Activated gamma-delta T cell (primary cell): Measurements from ENCODE around the gene LBR.
"Not testable (repeated sequence)": the region's sequence is repeated elsewhere in the genome, so short reads cannot be mapped to it uniquely, and the experiment has no call there.

ENCODE experiments used
- DNase-seq: peaks from one replicate; lab custom pipeline; 2025; lab: John Stamatoyannopoulos, UW
- total RNA-seq, 2 donors: gene quantifications; one replicate each; lab custom pipeline; 2026; lab: John Stamatoyannopoulos, UW

LBR gene
- total RNA-seq = 195 to 219 reads per million in 2 donors

DNA sequence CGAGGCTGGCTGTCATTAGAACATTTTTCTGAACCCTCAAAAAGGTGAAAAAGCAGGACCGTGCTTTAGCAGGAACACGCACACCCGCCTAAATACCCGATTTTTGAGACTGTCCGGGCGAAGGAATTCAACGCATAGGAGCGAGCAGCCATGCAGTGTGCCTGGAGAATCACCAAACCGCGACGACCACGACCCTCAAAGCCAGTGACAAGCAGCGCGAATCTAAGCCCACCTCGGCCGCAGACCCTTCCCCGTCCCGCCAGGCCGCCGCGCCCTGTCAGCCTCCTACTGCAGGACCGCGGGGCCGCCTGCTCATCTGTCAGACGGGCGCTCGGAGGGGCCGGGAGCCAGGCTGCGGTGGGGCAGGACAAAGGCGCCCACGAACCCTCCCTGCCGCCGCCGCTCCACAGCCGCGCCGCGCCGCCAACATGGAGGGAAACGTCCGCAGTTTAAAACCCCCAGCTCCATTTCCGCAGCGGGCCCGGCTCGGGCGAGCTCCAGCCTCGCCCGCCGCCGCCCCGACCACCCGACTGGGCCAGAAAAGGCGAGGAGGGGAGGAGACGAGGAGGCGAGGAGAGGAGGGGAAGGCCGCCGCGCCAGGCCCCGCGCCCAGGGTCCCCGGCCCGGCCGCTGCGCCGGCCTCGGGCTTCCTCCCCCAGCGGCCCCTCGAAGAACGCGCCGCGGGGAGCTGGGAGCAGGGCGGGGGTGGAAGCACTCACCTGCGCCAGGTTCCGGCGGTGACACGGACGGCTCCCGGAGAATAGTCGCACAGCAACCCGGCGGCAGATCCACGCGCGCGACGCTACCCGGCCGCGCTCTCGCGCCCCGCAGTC is at the start of gene LBR:
TSS of gene LBR (minus strand) at position 804 of the 833 bp plus-strand sequence. CDS start 3,963 bp downstream, outside the sequence.
- DNase-seq = peak; percentile 61

- no peak for DNase-seq
These were observed 49.6 kb upstream of the LBR start for GRCh38 chr1:225477296-225477911.

DNA sequence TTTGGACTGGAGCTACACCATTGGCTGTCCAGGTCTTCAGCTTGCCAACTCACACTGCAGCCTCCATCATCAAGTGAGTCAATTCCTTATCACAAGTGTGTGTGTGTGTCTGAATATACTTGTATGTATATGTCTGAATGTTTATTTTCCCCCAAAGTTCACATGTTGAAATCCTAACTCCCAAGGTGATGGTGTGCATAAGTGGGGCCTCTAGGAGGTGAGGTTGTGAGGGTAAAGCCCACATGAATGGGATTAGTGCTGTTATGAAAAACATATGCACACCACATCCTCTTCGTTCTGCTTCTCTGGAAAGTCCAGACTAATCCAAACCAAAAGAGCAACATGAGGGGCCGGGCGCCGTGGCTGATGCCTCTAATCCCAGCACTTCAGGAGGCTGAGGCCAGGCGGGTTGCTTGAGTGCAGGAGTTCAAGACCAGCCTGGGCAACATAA is 48.7 kb upstream of the LBR start:
- DNase-seq = no peak

GRCh38 chr1:225476100-225476511 is 48.3 kb upstream of the LBR start:
- DNase-seq = no peak

- DNase-seq = peak; percentile 42
These were observed 47.4 kb upstream of the LBR start for GRCh38 chr1:225474986-225475820.

DNA sequence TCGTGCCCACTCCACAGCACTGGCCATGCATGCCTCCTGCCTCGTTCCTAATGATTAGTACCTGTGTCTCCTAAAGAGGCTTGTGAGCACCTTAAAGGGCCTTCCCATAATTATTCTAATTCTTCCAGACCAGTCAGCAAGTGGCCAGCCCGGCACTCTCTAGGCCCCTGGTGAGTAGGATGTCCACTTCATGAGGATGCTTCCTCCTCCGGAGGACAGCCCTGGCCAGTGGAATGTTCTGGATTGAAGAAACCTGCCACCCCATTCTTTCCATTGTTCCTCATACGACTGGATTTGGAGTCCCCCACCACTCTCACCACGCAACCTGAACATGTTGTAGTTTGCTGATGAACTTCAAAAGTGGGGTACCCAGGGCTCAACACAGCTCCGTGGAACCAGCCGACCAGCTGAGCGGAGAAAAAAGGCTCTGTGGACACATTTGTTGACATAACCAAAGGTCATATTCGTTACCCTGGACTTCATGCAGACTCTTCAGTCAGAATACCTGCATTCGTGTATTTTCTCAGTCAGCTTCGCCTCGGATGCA is 46.7 kb upstream of the LBR start:
- no peak for DNase-seq

DNA sequence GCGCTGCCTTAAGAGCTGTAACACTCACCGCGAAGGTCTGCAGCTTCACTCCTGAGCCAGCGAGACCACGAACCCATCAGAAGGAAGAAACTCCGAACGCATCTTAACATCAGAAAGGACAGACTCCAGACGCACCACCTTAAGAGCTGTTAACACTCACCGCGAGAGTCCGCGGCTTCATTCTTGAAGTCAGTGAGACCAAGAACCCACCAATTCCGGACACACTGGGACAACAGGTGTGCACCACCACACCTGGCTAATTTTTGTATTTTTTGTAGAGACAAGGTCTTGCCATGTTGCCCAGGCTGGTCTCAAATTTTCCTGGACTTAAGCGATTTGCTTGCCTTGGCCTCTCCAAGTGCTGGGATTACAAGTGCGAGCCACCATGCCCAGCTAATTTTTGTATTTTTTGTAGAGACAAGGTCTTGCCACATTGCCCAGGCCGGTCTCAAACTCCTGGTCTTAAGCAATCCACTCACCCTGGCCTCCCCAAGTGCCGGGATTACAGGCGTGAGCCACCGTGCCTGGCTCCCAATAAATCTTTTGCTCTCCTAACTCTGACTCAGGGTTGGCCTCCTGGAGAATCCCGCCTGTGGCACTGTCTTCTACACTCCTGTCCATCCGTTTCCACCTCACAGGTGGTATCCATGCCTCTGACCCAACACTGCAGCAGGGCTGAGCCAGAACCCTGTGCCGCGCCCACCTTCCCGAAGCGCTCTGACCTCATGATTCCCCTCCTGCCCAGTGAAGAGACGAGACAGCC is 46.0 kb upstream of the LBR start:
- DNase-seq = not testable (repeated sequence)

GRCh38 chr1:225473266-225473665 is 45.4 kb upstream of the LBR start:
- not testable (repeated sequence) for DNase-seq

GRCh38 chr1:225471453-225472301 is 43.8 kb upstream of the LBR start:
- DNase-seq = no peak

- no peak for DNase-seq
These were observed 43.2 kb upstream of the LBR start for GRCh38 chr1:225471109-225471452.

DNA sequence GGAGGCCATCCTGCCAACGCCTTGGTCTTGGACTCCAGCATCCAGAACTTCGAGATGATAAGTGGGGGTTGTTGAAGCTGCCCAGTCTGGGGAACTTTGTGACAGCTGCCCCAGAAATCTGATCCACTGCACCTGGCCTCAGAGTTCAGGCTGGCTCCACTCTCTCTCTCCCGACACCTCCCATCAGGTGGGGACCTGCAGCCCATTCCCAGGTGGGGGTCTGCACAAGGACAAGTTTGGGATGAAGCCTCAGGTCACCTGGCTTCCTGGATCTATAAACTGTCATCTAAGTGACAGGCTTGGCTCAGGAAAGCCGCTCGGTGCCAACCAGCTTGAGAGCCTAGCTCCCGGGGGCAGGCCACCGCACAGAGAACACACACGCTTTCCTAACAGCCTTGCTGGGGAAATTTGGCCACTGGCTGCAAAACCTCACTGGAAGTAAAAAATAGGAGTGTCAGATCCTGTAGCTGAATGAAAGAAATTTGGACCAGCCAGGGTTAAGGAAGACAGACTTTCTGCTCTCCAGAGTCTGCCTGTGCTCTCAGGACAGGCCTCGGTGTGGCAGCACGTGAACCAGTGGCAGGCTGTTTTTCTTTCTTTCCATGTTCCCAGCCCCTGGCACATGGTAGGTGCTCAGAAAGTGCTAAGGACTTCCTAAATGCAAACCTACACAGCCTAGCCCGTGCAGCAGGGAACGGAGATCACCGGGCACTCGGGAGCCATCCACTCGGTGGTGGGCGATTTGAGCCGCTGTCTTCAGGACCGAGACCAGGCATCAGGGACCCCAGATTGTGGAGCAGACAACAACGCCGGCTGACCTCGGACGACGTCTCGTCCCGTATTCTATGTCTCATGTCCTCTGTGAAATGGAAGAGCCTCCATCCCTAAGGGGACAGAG is 42.6 kb upstream of the LBR start:
- DNase-seq = no peak

DNA sequence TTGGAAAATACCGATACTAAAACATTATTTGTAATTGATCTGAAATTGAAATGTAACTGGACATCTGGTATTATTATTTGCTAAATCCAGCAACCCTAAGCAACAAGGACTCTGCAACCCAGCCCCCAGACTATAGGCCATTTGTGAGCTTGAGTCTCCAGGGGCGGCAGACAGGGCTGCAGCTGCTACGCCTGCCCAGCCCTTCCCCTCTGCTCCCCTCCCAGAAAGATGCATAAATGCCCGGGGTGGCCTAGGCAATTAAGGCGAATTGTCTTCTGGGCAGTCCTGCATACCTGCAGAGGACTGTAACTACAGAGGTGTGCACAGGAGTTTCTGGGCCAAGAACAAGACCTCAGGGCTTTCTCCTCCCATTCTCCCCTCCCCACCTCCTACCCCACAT is 41.2 kb upstream of the LBR start:
- no peak for DNase-seq

DNA sequence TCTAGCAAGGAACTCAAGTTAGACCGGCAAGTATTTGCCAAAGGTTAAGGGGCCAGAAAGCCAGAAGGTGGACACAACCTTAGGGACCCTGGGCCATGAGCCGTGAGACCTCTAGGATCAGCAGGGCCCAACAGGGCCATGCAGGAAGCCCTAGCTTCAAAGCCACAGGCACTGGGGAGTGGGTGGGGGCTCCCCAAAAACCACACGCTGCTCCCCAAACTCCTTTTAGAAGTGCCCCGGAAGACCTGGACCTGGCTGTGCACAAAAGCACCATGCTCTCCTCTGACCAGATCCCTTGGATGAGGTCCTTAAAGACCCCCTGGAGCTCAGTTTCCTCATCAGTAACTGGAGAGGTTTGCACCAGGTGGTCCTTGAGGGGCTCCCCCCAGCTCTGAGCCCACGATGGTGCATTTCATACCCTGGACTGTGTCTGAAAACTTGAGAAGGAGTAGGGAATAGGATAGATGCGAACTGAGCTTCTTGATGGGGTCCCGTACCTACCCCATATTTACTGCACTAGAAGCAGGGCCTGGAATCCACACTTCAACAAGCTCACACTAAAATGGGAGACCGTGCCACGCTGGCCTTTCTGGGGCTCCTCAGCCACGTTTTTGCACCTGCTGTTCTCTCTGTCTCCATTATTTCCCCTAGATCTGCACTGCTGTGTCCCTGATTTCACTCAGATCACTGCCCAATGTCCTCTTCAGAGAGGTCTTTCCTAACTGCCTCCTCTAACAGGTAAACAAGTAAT is 40.6 kb upstream of the LBR start:
- no peak for DNase-seq

- peak; percentile 41 for DNase-seq
These were observed 39.6 kb upstream of the LBR start for GRCh38 chr1:225467193-225468020.

DNA sequence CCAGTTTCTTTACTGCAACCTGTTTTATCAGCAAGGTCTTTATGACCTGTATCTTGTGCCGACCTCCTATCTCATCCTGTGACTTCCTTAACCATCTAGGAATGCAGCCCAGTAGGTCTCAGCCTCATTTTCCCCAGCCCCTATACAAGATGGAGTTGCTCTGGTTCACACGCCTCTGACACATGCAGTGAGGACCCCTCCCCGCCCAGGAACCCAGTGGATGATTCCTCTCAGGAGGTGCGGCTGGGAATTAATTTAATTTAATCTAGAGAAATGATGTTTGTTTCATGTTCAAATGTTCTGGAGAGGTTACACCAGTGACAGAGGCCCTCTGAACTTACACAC is 39.0 kb upstream of the LBR start:
- DNase-seq = no peak

DNA sequence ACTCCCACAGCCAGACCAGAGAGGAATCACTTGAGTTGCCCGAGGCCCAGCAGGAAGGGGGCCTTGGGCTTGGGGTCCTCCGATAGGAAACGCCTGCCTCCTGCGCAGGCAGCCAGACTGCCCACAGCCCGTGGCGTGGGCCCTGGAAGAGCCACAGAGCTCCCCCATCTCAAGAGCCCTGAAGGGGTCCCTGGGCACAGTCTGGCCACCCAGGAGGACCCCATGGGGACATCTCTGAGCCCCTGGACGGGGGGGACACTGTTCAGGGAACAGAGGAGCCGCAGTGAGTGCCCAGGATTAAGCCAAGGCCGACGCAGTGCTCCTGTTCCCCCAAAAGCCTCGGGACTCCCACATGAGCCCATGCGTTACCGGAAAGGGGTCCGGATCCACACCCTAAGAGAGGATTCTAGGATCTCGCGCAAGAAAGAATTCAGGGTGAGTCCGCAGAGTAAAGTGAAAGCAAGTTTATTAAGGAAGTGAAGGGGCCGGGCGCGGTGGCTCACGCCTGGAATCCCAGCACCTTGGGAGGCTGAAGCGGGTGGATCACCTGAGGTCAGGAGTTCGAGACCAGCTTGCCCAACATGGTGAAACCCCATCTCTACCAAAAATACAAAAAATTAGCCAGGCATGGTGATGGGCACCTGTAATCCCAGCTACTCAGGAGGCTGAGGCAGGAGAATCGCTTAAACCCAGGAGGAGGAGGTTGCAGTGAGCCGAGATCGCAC is 38.1 kb upstream of the LBR start:
- DNase-seq = no peak
